ENCODE measurements around the gene RNF10. TPM values are rescaled to one million over a fixed set of nuclear protein-coding genes. Genes with fewer than 3 reads are reported as not detected.

RNF10 gene
- total and polyA plus RNA-seq, 2 of the 4 experiments (the other 2 are of a cell fraction): 44.4 to 95.0 TPM

DNA sequence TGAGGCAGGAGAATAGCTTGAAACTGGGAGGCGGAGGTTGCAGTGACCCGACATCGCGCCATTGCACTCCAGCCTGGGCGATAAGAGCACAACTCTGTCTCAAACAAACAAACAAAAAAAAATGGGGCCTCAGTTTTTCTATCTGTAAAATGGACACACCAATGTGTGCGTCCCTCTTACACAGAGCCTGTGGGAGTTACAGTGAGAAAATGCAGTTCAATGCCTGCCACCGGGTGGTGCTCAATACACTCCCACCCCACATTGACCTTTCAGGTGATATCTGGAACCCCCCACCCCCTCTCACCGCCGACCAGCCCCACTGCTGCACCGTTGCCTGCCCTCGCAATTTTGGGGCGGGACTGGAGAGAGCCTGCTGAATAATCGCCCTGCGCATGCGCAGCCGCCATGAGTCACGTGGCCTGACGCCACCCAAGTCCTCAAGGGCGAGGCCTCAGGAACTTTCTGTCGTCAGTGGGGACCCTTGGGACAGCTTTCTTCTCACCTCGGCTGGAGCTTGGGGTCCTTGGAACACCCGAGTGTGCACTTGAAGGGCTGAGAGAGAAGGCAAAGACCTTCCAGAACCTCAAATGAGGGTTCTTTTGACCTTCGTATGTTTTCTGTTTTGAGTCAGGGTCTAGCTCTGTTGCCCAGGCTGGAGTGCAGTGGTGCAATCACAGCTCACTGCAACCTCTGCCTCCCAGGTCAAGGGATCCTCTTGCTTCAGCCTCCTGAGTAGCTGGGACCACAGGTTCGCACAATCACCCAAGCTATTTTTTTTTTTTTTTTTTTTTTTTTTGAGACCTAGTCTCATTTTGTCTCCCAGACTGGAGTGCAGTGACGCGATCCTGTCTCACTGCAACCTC, 91.6 kb downstream of the RNF10 start:
- ChIA-PET CTCF (no interaction called here), POLR2A (ENCODE audit: unreplicated experiment) (no interaction called here)
- no peaks in the 10 kb centered on the region for H3K36me3 ChIP-seq (ENCODE audit: control insufficient read depth, insufficient read depth, low read length)
- H4K5ac ChIP-seq (ENCODE audit: low read depth, low read length): no peak overlapping the region
- no peak overlapping the region for H3K18ac ChIP-seq (ENCODE audit: low read depth, low read length)
- H3K27me3 ChIP-seq (ENCODE audit: control insufficient read depth, insufficient read depth, low read length): peaks cover 35% of the 10 kb centered on the region
- no peak overlapping the region for H3K27ac ChIP-seq (ENCODE audit: insufficient read depth, low read length)
- no peaks in the 10 kb centered on the region for H3K9me1 ChIP-seq (ENCODE audit: insufficient read depth, low read length)
- no peak overlapping the region for H2BK5ac ChIP-seq (ENCODE audit: low read depth, low read length, poor library complexity, severe bottlenecking)
- in situ Hi-C loops (cut with MboI; ENCODE audit: low sequenced_read_pairs): no loop called here
- no peak overlapping the region for H4K8ac ChIP-seq (ENCODE audit: low read depth in 2 of 2, low read length in 2 of 2)
- dilution Hi-C loops (cut with HindIII; ENCODE audit: low sequenced_read_pairs, unreplicated experiment): no loop called here
- H2BK20ac ChIP-seq (ENCODE audit: low read depth, low read length): no peak overlapping the region
- no peak overlapping the region for H2AK9ac ChIP-seq (replicated peaks; ENCODE audit: low read depth, low read length, poor library complexity)
- H4K91ac ChIP-seq (ENCODE audit: insufficient read depth, low read depth, low read length): no peak overlapping the region
- H3K4me1 ChIP-seq (ENCODE audit: control insufficient read depth, insufficient read depth, low read length): no peaks in the 10 kb centered on the region
- WGBS, 2 experiments (ENCODE audit: extremely low coverage in 2 of 2, insufficient read length in 1 of 2): 70% methylated on average over 2 of the region's 26 CpGs; no CpG with 5 or more reads in 1 of the 2 experiments
- H3K4me2 ChIP-seq (ENCODE audit: low read depth, low read length): no peak overlapping the region
- no peak overlapping the region for H3K14ac ChIP-seq (replicated peaks; ENCODE audit: low read depth, low read length)
- no peak for DNase-seq
- H2AFZ ChIP-seq (replicated peaks; ENCODE audit: low read length, poor library complexity): peak overlapping the region; percentile 43
- no peaks in the 10 kb centered on the region for H4K20me1 ChIP-seq (ENCODE audit: insufficient read depth, low read length)
- no peaks in the 10 kb centered on the region for H3K9me3 ChIP-seq (ENCODE audit: control insufficient read depth, insufficient read depth, low read length)
- H3K23ac ChIP-seq (ENCODE audit: low read depth, low read length): no peak overlapping the region
- H2BK120ac ChIP-seq (ENCODE audit: low read depth, low read length): no peak overlapping the region
- H3K9ac ChIP-seq (ENCODE audit: low read depth, low read length): no peak overlapping the region
- H3K56ac ChIP-seq (ENCODE audit: extremely low read depth, insufficient read depth, low read length): no peak overlapping the region
- ATAC-seq (ENCODE audit: low read depth): no peak
- no peak overlapping the region for H2AK5ac ChIP-seq (ENCODE audit: low read depth, low read length)
- H3K4me3 ChIP-seq (ENCODE audit: insufficient read depth, low read depth, low read length): no peak overlapping the region
- no peaks in the 10 kb centered on the region for H3K79me1 ChIP-seq (ENCODE audit: low read depth in 1 of 2, low read length in 2 of 2)
- H3K4ac ChIP-seq (ENCODE audit: low read depth, low read length): no peak overlapping the region
- intact Hi-C loops (cut with micrococcal nuclease): no loop called here
- no TSS peak for BruUV-seq (replicated peaks)
- no peak overlapping the region for H2BK15ac ChIP-seq (ENCODE audit: low read depth, low read length)
- no peak for TF ChIP-seq RFX5 (IDR thresholded peaks at IDR 0.05; ENCODE audit: low read depth, low read length)
- no peak for TF ChIP-seq NFE2L2 (IDR thresholded peaks at IDR 0.05; ENCODE audit: low read depth, low read length)
- no peak for TF ChIP-seq MXI1 (IDR thresholded peaks at IDR 0.05; ENCODE audit: borderline replicate concordance, low read depth, low read length)
- no peak for TF ChIP-seq MAZ (IDR thresholded peaks at IDR 0.05; ENCODE audit: borderline replicate concordance, low read depth, low read length)
- TF ChIP-seq POLR2A (IDR thresholded peaks at IDR 0.05; ENCODE audit: low read depth, low read length): no peak
- TF ChIP-seq CHD1 (IDR thresholded peaks at IDR 0.05; ENCODE audit: low read depth, low read length): no peak
- no peak for TF ChIP-seq SMC3 (IDR thresholded peaks at IDR 0.05; ENCODE audit: low read depth, low read length)
- TF ChIP-seq RAD21 (IDR thresholded peaks at IDR 0.05; ENCODE audit: low read length): no peak

Small RNAs within 50 kb of the gene (microRNA-seq; reads per million reads assigned to microRNA genes)
- gene RF00019 (ENCODE audit: insufficient read depth, insufficient read length): not detected

Small RNAs within 50 kb of the gene (small RNA-seq; reads per million reads assigned to genes)
- gene RF00019: 0 reads per million in 5 experiments

Other genes with a start within 250 kb of the RNF10 start
- under 0.01 TPM in 2 replicates for gene RNU4-2, start 242.5 kb upstream of the RNF10 start, total RNA-seq (2012; rRNA removed)
- gene RNU4-2, start 242.5 kb upstream of the RNF10 start, polyA plus RNA-seq (2012; rRNA removed): not detected in 2 replicates
- gene RNU4-1, start 241.1 kb upstream of the RNF10 start, total RNA-seq (2012; rRNA removed): under 0.01 TPM in 2 replicates
- gene RNU4-1, start 241.1 kb upstream of the RNF10 start, polyA plus RNA-seq (2012; rRNA removed): not detected in 2 replicates
- gene SIRT4, start 232.0 kb upstream of the RNF10 start, total RNA-seq (2012; rRNA removed): 0.83 and 2.0 TPM in 2 replicates
- gene SIRT4, start 232.0 kb upstream of the RNF10 start, polyA plus RNA-seq (2012; rRNA removed): 0.56 and 0.87 TPM in 2 replicates
- gene PLA2G1B, start 206.6 kb upstream of the RNF10 start, total RNA-seq (2012; rRNA removed): not detected in 2 replicates
- gene PLA2G1B, start 206.6 kb upstream of the RNF10 start, polyA plus RNA-seq (2012; rRNA removed): not detected in 2 replicates
- not detected in 2 replicates for gene MSI1, start 165.2 kb upstream of the RNF10 start, total RNA-seq (2012; rRNA removed)
- gene MSI1, start 165.2 kb upstream of the RNF10 start, polyA plus RNA-seq (2012; rRNA removed): not detected in 2 replicates
- 339 and 396 TPM in 2 replicates for gene COX6A1, start 96.2 kb upstream of the RNF10 start, total RNA-seq (2012; rRNA removed)
- 541 and 664 TPM in 2 replicates for gene COX6A1, start 96.2 kb upstream of the RNF10 start, polyA plus RNA-seq (2012; rRNA removed)
- 19.2 and 45.5 TPM in 2 replicates for gene TRIAP1, start 88.0 kb upstream of the RNF10 start, total RNA-seq (2012; rRNA removed)
- gene TRIAP1, start 88.0 kb upstream of the RNF10 start, polyA plus RNA-seq (2012; rRNA removed): 23.2 and 32.3 TPM in 2 replicates
- gene GATC, start 87.9 kb upstream of the RNF10 start, total RNA-seq (2012; rRNA removed): 15.6 and 16.5 TPM in 2 replicates
- gene GATC, start 87.9 kb upstream of the RNF10 start, polyA plus RNA-seq (2012; rRNA removed): 7.6 and 8.7 TPM in 2 replicates
- gene SRSF9, start 64.6 kb upstream of the RNF10 start, total RNA-seq (2012; rRNA removed): 102 and 196 TPM in 2 replicates
- gene SRSF9, start 64.6 kb upstream of the RNF10 start, polyA plus RNA-seq (2012; rRNA removed): 132 and 143 TPM in 2 replicates
- gene DYNLL1, start 38.2 kb upstream of the RNF10 start, total RNA-seq (2012; rRNA removed): 696 and 709 TPM in 2 replicates
- gene DYNLL1, start 38.2 kb upstream of the RNF10 start, polyA plus RNA-seq (2012; rRNA removed): 627 and 663 TPM in 2 replicates
- 25.1 and 29.4 TPM in 2 replicates for gene COQ5, start 5.2 kb upstream of the RNF10 start, total RNA-seq (2012; rRNA removed)
- 17.3 and 21.6 TPM in 2 replicates for gene COQ5, start 5.2 kb upstream of the RNF10 start, polyA plus RNA-seq (2012; rRNA removed)
- 66.1 and 69.5 TPM in 2 replicates for gene POP5, start 47.0 kb downstream of the RNF10 start, total RNA-seq (2012; rRNA removed)
- 81.5 and 99.4 TPM in 2 replicates for gene POP5, start 47.0 kb downstream of the RNF10 start, polyA plus RNA-seq (2012; rRNA removed)
- gene CABP1, start 106.3 kb downstream of the RNF10 start, total RNA-seq (2012; rRNA removed): 0.54 and 0.83 TPM in 2 replicates
- 0.20 and 1.1 TPM in 2 replicates for gene CABP1, start 106.3 kb downstream of the RNF10 start, polyA plus RNA-seq (2012; rRNA removed)
- gene MLEC, start 152.8 kb downstream of the RNF10 start, total RNA-seq (2012; rRNA removed): 117 and 137 TPM in 2 replicates
- gene MLEC, start 152.8 kb downstream of the RNF10 start, polyA plus RNA-seq (2012; rRNA removed): 38.6 and 44.1 TPM in 2 replicates
- 8.4 and 10.3 TPM in 2 replicates for gene UNC119B, start 176.1 kb downstream of the RNF10 start, total RNA-seq (2012; rRNA removed)
- 17.8 and 21.6 TPM in 2 replicates for gene UNC119B, start 176.1 kb downstream of the RNF10 start, polyA plus RNA-seq (2012; rRNA removed)
- gene ACADS, start 191.5 kb downstream of the RNF10 start, total RNA-seq (2012; rRNA removed): 2.9 and 3.1 TPM in 2 replicates
- gene ACADS, start 191.5 kb downstream of the RNF10 start, polyA plus RNA-seq (2012; rRNA removed): 5.5 and 6.5 TPM in 2 replicates

Data from IMR-90 (cell line).